Panc1 (cell line): ENCODE measurements around the gene CD84.

Experiments
- CTCF ChIP-seq: fragments of 450-650 bp; IDR thresholded peaks from 2 replicates; pipeline ENCODE4 v1.5.1; 2017; ENCODE audit warnings: mild to moderate bottlenecking
- POLR2AphosphoS5 ChIP-seq: IDR thresholded peaks from 2 replicates; pipeline ENCODE4 v1.6.1; 2012; ENCODE audit warnings: mild to moderate bottlenecking, low read depth, low read length, moderate library complexity

DNA sequence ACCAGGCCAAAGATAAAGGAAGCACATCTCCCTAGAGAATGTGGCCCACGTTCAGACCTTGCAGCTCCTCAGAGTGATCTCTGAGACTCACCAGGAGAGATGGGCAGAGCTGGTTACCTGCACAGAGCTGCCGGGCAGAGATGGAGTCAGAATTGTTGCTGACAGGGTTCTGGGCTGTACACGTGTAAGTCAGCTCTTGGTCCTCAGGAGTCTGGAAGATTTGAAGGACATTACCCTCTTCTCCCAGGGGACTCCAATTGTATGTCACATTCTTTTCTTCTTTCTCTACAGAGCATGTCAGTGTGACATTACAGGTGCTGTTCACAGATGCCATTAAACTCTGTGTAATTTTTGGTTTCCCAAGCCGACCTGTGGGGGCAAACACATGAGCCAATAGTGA, 25.5 kb downstream of the CD84 start:
- TF ChIP-seq CTCF (no peak), POLR2AphosphoS5 (no peak)
